ENCODE measurements around the gene CTDNEP1.
A peak's percentile ranks its signal among the peaks of the same experiment; 100 is the strongest.

Gene CTDNEP1

DNA sequence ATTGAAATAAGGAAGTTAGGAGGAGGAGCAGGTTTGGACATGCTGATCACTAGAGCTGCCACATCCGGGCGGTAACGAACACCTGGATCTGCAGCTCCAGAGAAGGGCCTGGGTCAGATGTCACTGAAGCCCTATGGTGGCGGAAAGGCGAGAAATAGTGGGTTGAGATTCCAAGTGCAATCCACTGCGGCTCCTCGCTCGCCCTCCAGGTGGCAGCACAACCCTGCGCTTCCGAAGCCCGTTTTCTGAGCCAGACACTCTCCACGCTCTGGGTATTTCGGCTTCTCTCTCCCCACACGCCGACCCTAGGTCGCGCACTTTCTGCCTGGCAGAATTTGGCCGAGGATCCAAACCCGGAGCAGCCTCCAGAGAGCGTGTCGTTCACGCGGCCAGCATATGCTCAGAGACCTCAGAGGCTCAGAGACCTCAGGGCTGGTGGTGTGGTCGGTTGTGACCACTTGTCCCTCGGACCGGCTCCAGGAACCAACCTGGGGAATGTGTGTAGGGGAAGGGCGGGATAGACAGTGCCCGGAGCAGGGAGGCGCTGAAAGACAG lies 29.1 kb upstream of the CTDNEP1 start:
- DNase-seq (ENCODE audit: low read depth in 3 of 3, low spot score in 1 of 3): peak; percentile 64 to 80 (median 76)

DNA sequence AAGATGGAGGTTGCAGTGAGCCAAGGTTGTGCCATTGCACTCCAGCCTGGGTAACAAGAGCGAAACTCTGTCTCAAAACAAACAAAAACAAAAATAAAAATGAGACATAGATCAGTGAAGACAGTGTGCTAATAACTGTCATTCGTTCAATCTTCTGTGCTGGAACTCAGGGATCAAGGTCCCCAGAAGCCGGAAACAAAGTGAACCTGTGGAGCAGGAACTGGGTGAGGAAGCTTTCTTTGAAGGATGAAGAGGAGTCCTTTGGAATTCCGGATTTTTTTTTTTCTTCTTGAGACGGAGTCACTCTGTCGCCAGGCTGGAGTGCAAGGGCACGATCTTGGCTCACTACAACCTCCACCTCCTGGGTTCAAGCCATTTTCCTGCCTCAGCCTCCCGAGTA lies 27.9 kb upstream of the CTDNEP1 start:
- DNase-seq (ENCODE audit: low read depth in 3 of 3, low spot score in 1 of 3): no peak

DNA sequence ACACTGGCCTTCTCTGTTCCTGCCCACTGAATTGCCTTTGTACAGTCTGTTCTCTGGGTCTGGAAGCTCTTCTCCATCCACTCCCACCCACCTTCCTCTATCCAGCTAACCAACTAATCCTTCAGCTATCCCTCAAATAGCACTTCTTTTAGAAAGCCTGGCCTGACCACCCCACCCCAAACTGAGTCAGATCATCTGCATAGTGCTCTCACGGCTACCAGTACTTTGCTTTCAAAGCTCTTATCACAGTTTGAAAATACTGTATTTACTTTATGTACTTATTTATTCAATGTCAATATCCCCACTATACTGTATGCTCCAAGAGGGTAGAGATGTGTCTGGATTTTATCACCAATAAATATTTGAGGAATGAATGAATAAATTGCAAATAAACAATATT lies 15.2 kb upstream of the CTDNEP1 start:
- DNase-seq (ENCODE audit: low read depth in 3 of 3, low spot score in 1 of 3): no peak

DNA sequence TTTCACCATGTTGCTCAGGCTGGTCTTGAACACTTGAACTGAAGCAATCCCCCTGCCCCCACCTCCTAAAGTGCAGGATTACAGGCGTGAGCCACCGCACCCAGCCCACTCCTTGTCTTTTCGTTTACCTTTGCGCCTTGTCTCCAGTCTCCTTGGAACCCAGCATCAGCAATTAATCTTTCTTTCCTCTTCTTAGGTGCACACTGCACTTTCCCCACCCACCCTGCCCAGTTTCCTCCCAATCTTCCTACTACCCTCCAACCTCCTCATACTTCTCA lies 12.2 kb upstream of the CTDNEP1 start:
- no peak for DNase-seq (ENCODE audit: low read depth in 3 of 3, low spot score in 1 of 3)

DNA sequence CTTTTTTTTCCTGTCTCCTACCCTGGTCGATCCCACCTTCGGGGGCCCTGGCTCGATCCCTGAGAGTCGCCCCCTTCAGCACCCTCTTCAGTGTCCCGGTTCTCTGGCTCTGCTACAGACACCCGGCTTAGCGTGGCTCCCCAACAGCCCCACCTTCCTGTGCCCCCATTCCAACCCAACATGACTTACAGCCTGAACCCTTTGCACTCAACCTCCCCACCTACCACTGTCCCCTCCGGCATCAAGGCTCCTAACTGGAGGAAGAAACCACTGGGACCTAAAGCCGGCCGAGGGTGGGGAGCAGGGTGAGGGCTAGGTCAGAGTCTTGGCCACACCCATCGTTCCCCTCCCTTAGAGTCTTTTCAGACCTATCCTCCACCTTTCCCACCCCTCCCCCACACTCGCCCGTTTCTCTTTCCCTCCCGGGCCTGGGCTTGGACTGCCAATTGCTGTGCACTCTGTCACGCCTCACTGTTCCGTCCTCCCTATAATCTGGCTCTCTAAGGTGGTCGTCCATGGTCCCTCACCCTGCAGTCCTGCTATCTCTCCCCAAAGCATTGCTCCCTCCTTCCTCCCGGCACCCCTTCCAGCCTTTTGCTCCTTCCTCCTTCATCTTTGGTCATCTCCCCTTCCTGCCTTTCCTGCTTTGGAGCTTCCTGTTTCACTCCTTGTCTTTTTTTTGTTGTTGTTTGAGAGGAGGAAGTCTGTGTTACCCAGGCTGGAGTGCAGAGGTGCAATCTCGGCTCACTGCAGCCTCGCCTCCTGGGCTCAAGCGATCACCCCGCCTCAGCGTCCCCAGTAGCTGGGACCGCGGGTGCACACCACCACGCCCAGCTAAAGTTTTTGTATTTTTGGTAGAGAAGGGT lies 11.6 kb upstream of the CTDNEP1 start:
- no peak for DNase-seq (ENCODE audit: low read depth in 3 of 3, low spot score in 1 of 3)

DNA sequence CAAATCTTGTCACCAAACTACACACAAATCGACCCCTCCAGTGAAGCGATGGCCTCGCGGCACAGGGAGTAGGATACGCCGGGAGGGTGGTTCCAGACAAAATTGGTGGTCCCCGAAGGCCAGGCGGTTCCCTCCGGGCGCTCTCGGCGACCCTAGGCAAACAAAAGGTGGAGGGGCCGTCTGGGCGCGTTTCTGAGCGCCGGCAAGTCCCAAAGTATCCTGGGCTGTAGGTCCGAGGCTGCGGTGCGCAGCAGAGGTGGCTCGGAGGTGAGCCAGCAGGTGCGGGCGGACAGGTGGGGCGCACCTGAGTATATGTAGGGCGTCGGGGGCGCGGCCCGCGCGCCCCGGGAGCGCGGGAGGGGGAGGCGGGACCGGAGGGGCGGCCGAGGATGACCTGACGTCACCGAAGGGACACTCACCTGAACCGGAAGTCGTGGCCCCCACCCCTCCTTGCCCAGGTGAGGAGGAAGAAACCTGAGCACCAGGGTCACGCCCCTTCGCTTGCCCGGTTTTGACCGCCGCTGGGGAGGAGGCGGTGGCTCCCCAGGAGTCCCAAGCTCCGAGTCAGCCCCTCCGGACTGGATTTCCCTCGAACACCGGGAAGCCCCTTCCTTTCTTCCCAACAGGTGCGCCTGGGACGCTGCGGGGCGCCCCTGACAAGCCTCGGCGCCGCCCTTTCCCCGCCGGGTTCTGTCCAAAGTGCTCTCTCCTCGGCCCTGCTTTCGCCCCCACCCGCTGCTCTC lies 10.8 kb upstream of the CTDNEP1 start, which contains the start of gene CLDN7:
Gene CLDN7, minus strand, starts transcription at position 287 of the 743 bp plus-strand sequence. CDS start 435 bp downstream, outside the sequence.
- DNase-seq (ENCODE audit: low read depth in 3 of 3, low spot score in 1 of 3): no peak

DNA sequence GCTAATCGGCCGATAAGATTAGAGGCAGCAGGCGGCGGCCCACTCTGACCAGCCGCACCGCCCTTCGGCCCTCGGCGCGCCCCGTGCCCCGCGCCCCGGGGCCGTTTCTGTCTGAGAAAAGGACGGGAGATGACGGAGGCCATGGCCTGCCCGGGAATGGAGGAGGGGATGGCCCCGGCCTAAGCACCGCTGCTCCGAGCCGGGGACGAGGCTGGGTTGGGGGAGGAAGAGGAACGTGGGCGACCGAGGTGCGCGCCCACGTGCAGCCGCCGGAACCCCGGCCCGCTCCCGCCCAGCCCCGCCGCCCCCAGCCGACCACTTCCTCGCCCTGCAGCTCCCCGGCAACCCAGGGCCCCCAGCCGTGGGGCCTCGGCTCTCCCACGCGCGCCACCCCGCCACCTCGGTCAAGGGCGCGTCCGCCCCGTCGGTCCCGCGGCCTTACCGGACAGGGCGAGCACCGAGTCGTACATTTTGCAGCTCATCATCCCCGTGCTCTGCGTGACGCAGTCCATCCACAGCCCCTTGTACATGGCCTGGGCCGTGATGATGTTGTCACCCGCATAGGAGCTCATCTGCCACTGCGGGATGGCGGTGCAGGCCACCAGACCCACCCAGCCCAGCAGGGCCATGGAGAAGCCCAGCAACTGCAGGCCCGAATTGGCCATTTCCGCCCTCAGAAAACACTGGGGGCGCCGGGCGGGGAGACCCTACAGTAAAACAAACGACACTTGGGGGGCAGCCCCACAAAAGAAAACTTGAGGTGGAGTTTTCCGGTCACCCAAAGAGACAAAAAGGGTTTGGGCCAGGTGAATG lies 10.1 kb upstream of the CTDNEP1 start:
- DNase-seq (ENCODE audit: low read depth in 3 of 3, low spot score in 1 of 3): no peak

DNA sequence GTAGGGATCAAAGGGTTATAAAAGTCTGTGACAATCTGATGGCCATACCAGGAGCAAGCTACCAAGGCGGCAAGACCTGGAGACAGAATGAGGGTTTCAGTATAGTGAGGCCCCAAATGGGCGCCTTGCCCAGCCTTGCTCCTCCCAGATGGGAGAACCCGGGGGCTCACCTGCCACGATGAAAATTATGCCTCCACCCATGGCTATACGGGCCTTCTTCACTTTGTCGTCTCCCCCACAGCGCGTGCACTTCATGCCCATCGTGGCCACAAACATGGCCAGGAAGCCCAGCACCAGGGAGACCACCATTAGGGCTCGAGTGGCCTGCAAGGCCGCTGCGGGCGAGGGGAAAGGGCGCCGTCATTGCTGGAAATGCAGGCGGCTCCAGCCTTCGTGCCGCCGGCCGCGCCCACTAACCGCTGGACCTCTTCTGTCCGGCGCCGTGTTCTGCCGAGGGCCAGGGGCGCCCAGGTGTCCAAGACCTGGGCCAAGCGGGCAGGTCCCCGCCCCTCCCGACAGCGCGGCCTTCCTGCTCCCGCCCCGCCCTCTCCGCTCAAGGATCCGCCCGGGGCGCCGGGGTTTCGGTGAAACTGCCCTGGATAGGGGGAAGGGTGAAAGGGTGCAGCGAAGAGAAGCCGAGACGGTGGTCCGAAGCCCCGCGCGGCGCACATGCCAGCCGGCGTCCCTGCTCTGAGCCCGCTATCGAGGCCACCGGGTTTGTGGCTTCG lies 9.3 kb upstream of the CTDNEP1 start:
- DNase-seq (ENCODE audit: low read depth in 3 of 3, low spot score in 1 of 3): no peak

DNA sequence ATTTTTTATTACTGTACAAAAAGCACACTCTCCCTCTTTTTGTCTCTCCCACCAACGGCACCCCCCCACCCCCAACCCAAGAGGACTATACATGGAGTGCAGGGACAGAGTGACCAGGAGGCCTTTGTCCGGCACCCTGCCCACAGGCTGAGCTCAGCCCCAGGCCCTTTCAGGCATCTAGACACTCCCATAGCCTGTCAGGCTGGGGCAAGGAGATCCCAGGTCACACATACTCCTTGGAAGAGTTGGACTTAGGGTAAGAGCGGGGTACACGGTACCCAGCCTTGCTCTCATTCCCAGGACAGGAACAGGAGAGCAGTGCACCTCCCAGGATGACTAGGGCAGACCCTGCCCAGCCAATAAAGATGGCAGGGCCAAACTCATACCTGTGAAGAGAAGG lies 8.6 kb upstream of the CTDNEP1 start:
- no peak for DNase-seq (ENCODE audit: low read depth in 3 of 3, low spot score in 1 of 3)

DNA sequence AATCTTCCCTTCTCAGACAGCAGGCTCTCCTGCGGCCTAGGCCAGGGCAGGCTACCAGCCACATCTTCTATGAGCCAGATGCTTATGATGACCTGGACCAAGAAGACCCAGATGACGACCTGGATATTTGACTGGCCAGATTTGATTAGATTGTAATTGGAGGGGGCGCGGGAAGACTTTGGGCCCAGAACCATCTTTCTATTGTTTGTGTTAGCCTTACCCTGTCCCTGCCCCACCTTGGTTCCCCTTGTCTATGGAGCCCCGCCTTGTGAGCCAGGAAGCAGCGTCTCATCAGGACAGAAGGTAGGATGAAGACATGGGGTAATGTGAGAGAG lies 8.0 kb upstream of the CTDNEP1 start:
- no peak for DNase-seq (ENCODE audit: low read depth in 3 of 3, low spot score in 1 of 3)

DNA sequence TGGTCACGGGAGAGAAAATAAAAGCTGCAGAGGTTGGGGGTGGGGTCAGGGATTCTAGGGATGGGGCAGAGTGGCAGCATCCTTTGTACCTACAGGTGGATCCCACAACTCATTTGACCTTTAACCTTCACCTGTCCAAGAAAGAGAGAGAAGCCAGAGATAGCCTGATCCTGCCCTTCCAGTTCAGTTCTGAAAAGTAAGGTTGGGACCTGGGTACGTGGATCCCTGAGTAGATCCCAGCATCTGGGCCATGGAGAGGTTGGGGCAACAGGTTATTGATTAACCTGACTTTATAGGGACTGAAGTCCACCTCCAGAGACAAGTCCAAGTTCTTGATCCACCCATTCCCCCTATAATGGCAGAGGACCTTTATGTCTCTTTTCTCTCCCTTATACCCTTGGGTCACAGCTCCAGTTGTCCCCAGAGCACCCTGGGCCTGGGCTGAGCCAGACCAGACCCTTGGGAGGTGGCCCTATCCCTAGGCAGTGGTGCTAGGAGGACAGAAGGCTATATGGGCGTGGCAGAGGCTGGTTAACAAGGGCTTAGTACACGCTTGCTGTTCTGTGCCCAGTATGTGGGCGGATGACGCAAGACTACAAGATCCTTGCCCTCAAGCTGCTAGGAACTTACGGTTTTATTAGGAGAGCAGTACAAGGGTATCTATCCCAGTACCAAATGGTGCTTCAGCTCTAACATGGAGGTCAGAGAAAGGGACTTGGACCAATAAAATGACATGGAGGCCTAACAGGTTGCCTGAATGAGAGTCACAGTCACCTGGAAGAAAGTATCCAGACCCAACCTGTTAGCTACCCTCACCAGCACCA lies 7.4 kb upstream of the CTDNEP1 start:
- no peak for DNase-seq (ENCODE audit: low read depth in 3 of 3, low spot score in 1 of 3)

DNA sequence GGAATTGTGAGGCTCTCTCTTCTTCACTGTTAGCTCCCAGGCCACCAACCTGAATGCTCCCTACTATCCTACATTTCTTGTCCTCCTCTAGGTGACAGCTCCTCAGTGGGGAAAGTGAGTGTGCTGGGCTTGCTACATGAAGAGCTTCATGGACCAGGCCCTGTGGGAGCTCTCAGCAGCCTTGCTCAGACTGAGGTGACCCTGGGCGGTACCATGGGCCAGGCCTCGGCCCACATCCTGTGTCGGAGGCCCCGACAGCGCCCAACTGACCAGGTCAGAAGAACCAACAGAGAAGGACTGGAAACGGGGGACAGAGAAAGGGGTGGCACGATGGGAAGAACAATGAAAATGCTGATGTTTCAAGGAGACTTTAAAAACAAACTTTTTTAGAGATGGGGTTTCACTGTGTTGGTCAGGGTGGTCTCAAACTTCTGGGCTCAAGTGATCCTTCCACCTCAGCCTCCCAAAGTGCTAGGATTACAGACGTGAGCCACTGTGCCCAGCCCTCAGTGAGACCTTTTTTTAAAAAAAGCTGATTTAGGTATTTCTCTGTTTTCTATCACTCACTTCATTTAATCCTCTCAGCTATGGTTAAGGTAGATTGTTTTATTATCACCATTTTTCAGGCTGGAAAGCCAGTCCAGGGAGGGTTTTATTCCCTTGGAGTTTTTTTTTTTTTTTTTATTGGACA lies 5.4 kb upstream of the CTDNEP1 start:
- no peak for DNase-seq (ENCODE audit: low read depth in 3 of 3, low spot score in 1 of 3)

DNA sequence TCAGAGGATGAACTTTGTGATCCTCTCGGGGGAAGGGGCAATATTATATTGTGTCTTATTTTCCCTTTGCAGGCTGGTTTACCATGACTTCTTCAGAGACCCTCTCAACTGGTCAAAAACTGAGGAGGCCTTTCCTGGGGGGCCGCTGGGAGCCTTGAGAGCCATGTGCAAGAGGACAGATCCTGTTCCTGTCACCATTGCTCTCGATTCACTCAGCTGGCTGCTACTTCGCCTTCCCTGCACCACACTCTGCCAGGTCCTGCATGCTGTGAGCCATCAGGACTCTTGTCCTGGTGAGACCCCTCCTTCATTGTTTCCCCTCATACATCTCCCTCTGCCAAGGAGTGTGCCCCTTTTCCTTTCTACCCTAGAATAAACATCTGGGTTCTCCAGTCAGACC lies 3.0 kb upstream of the CTDNEP1 start:
- no peak for DNase-seq (ENCODE audit: low read depth in 3 of 3, low spot score in 1 of 3)

DNA sequence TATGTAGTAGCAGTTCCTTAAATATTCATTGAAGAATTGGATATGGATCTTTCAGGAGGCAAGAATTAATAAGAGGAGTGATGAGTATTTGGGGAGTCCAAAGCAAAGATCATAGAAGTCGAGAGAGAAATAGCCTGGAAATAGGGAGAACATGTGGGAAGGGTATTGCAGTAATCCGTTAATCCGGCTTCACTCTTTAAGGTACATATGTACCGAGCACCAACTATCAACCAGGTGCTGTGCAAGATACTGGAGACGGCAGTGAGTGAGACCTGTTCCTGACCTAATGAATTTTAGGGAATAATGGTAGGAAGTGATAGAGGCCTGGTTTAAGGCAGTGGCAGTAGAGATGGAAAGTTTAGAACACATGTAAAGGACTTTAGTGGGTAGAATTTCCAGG lies 1.5 kb upstream of the CTDNEP1 start:
- no peak for DNase-seq (ENCODE audit: low read depth in 3 of 3, low spot score in 1 of 3)

DNA sequence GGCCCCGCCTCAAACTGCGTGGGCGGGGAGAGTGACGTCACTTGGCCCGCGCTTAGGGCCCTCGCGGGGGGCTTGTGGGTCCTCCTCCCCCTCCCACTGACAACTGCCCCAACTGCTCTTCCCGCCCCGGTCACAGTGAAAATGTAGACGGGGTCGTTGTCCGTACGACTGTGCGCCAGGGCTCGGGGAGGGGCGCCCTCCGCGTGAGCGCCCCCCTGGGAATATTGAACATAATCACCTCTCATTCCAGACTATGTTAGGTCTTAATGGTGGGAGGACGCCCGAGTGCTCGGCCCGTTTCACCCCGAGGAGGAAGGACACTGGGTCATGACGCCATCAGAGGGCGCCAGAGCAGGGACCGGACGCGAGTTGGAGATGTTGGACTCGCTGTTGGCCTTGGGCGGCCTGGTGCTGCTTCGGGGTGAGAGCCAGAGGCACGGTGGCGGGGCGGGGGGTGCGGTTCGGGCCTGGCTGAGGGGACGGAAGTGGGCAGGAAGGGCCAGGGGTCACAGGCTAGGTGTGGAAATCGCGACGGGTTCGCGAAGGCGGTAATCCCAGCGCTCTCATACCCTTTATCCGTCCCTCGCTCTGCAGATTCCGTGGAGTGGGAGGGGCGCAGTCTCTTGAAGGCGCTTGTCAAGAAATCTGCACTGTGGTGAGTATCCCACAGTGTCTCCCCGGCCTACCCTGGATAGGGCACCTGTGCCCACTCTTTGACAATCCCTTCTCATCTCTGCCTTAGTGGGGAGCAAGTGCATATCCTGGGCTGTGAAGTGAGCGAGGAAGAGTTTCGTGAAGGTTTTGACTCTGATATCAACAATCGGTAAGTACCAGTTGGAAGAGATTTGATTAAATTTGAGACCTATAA lies 876 bp upstream of the CTDNEP1 start, which contains the start of gene ELP5:
Gene ELP5, plus strand, starts transcription at position 40 of the 868 bp plus-strand sequence. Its CDS starts 336 bp downstream, at position 376.
- DNase-seq (ENCODE audit: low read depth in 3 of 3, low spot score in 1 of 3): peak; percentile 56 to 75 (median 59)

DNA sequence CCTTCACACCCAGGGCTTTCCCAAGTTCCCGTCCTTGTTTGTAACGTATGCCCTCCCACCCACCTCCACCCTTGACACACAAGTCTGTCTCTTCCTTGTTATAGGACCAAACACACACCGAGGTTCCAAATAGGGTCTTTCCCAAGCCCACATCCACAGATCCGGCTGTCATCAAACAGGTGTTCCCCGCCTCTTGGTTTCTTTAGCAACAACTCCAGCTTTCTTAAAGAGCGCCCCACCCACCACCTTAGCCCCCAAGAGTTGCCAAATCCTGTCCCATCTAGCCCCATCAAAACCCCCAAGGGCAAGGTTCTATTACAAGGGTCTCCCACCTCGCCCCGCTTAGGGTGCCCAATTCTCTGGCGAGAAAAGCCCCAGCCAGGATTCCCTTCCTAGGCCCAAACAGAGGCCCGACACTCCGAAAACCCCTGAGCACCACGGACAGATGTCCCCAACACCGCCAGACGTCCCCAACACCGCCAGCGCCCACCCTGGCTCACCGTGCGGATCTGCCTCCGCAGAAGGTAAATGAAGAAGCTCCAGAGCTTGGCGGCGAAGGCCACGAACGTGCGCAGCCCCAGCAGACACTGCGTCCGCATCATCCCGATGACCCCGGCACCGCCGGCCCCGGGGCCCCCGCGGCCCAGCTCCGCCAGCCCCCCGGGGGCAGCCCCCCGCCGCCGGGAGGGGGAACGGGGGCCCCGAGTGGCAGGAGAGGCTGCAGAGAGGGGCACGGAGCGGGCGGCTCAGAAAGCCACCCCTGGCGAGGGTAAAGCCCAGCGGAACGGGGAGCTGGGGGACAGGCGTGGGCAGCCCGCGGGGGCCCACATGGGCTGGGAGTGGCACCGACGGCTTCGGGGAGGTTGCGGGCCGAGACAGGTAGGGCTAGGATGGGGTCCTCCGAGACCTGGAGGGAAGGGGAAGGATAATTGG lies 573 bp downstream of the CTDNEP1 start:
- no peak for DNase-seq (ENCODE audit: low read depth in 3 of 3, low spot score in 1 of 3)

DNA sequence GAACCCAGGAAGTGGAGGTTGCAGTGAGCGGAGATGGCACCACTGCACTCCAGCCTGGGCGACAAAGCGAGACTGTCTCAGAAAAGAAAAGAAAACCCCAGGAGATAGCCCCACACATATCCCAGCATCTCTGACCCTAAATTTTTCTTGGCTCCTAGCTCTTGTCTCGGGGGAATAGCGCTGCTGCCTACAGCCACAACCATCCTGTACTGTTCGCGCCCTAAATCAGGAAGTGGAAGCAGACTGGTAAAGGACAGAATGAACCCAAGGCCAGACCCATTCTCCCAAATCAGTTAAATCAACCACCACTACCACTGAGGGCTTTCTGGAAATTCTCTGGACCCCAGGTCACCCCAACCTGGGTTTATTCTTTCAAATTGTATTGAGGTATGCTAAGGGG lies 1.7 kb downstream of the CTDNEP1 start:
- no peak for DNase-seq (ENCODE audit: low read depth in 3 of 3, low spot score in 1 of 3)

All from stimulated activated CD4-positive, alpha-beta T cell treated with anti-CD3 and anti-CD28 coated beads, TNF-alpha, amount 100 ng/mL, for 1 hour (primary cell).